HG03280 (cell line): ENCODE data around the gene FDX2.
"Not testable (repeated sequence)": the region's sequence is repeated elsewhere in the genome, so short reads cannot be mapped to it uniquely, and the experiment has no call there.

ENCODE experiments used
- ATAC-seq: cut with Tn5 transposase; IDR thresholded peaks from one replicate; pipeline ENCODE4 v1.9.1; 2021; ENCODE audit warnings: mild to moderate bottlenecking, moderate library complexity; ENCODE audit not compliant: unreplicated experiment

The FDX2 gene

DNA sequence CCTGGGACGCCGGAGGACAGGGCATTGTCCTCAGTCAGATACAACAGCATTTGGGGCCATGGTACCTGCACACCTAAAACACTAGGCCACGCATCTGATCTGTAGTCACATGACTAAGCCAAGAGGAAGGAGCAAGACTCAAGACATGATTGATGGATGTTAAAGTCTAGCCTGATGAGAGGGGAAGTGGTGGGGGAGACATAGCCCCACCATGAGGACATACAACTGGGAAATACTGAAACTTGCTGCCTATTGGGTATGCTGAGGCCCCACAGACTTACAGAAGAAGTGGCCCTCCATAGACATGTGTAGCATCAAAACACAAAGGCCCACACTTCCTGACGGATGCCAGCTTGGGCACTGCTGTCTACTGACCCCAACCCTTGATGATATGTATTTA lies 30.4 kb downstream of the FDX2 start:
- no peak for ATAC-seq

DNA sequence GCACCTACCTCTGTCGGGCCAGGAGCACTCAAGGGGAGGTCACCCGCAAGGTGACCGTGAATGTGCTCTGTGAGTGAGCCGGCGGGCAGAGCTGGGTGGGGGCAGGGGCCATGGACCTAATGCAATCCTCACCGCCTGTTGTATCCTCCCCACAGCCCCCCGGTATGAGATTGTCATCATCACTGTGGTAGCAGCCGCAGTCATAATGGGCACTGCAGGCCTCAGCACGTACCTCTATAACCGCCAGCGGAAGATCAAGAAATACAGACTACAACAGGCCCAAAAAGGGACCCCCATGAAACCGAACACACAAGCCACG lies 30.9 kb downstream of the FDX2 start:
- no peak for ATAC-seq

DNA sequence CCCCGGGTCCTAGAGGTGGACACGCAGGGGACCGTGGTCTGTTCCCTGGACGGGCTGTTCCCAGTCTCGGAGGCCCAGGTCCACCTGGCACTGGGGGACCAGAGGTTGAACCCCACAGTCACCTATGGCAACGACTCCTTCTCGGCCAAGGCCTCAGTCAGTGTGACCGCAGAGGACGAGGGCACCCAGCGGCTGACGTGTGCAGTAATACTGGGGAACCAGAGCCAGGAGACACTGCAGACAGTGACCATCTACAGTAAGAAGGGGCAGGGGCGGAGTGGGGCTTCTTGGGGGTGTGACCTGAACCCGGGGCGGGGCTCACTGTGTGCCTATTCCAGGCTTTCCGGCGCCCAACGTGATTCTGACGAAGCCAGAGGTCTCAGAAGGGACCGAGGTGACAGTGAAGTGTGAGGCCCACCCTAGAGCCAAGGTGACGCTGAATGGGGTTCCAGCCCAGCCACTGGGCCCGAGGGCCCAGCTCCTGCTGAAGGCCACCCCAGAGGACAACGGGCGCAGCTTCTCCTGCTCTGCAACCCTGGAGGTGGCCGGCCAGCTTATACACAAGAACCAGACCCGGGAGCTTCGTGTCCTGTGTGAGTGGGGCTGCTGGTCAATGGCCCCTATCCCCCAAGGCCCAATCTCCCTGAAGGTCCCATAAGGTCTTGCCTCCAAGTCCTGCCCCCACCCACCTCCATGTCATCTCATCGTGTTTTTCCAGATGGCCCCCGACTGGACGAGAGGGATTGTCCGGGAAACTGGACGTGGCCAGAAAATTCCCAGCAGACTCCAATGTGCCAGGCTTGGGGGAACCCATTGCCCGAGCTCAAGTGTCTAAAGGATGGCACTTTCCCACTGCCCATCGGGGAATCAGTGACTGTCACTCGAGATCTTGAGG lies 31.5 kb downstream of the FDX2 start:
- no peak for ATAC-seq

DNA sequence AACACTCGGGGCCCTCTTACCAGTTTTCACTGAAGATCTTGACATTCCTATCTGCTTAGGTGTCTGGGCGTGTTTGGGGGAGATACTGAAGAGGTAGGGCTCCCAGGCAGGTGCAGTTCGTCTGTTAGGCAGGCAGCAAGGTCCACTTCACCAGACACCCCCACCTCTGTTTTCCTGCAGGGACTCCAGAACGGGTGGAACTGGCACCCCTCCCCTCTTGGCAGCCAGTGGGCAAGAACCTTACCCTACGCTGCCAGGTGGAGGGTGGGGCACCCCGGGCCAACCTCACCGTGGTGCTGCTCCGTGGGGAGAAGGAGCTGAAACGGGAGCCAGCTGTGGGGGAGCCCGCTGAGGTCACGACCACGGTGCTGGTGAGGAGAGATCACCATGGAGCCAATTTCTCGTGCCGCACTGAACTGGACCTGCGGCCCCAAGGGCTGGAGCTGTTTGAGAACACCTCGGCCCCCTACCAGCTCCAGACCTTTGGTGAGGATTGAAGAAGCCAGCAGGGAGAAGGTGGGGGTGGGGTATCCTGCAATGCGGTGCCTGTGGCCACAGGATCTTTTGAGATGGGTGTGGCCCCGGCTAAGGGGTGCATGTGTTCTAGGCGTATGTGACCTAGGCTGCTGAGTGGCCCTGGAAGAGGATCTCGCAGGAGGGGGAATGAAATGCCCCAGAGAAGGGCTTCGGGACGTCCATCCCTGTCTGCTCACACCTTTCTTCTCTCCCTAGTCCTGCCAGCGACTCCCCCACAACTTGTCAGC lies 32.3 kb downstream of the FDX2 start:
- no peak for ATAC-seq

DNA sequence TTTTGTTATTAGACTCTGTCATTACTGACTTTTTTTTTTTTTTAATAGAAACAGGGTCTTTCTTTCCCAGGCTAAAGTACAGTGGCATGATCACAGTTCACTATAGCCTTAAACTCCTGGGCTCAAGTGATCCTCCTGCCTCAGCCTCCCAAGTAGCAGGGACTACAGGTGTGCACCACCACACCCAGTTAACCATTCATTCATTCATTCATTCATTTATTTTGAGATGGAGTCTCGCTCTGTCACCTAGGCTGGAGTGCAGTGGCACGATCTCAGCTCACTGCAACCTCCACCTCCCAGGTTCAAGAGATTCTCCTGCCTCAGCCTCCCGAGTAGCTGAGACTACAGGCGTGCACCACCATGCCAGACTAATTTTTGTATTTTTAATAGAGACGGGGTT lies 33.8 kb downstream of the FDX2 start:
- not testable (repeated sequence) for ATAC-seq

DNA sequence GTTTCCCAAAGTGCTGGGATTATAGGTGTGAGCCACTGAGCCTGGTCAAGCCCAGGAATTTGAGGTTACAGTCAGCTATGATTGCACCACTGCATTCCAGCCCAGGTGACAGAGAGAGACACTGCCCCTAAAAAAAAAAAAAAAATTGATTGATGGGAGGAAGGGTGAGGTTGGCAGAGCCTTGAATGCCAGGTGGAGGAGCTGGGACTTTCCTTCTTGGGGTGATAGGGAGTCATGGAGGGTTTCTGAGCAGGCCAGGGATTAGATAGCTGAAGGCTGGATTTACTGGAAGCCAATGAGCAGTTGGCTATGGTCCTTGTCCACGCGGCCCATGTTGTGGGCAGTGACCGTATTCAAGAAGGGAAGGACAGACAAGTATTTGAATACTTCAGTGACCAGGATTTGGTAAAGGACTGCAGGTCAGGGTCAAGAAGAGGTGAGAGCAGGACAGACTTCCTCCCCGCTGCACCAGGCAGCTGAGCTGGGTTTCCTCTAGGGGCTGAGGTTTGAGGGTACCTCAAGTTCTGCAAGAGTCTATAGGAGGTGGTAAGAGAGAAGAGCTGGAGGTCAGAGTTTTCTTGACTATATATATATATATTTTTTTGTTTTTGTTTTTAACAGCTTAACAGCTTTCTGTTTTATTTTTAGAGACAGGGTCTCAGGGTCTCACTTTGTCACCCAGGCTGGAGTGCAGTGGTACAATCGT lies 35.9 kb downstream of the FDX2 start:
- ATAC-seq, result no peak

DNA sequence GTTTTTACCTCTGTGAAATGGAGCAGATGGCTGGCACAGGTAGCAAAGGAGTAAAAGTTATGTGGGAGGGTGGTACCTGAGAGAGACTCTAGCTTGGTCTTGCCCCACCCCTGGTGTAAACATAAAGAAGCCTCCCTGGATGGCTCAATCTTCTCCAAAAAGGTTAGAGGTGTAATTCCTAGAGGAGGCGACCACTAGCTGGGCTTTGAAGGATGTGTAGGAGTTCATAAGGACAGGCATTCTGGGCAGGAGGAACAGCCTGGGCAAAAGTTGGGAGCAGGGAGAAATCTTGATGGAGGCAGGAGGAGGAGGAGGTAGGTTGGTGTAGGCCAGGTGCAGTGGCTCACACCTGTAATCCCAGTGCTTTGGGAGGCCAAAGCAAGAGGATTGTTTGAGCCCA lies 36.9 kb downstream of the FDX2 start:
- ATAC-seq, result no peak

DNA sequence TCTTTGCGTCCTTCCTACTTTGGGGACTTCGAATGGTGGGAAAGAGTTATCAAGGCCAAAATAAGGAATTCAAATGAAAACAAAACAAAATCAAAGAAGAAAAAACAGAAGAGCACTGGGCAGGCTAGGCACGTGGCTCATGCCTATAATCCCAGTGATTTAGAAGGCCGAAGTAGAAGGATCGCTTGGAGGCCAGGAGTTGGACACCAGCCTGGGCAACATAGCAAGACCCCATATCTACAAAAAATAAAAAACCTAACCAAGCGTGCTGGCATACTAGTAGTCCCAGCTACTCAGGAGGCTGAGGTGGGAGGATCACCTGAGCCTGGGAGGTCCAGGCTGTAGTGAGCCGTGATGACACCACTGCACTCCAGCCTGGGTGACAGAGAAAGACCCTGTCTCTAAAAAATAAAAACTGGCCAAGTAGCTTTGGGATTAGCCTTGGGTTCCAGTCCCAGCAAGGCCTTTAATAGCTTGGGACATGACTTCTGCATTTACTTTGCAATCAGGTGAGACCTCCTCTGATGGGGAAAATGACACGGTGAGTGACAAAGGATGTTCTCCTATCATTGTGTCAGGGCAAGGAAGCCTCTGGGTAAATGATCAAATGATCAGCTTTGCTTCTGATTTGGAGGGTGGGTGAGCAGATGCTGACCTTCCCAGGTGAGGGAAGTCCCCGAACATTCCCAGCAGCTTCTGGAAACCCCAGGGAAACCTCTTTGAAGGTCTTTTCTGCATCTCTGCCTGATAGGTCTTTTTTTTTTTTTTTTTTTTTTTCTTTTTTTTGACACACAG lies 37.8 kb downstream of the FDX2 start:
- no peak for ATAC-seq

DNA sequence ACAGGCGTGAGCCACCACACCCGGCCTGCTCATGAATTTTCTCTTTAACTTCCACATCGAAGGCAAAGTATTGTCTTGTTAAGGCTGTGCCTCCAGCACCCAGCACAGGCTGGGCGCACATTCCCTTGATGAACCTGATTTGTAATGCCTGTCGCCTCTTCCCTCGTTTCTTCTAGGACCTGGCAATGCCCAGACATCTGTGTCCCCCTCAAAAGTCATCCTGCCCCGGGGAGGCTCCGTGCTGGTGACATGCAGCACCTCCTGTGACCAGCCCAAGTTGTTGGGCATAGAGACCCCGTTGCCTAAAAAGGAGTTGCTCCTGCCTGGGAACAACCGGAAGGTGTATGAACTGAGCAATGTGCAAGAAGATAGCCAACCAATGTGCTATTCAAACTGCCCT lies 41.2 kb downstream of the FDX2 start:
- no peak for ATAC-seq

DNA sequence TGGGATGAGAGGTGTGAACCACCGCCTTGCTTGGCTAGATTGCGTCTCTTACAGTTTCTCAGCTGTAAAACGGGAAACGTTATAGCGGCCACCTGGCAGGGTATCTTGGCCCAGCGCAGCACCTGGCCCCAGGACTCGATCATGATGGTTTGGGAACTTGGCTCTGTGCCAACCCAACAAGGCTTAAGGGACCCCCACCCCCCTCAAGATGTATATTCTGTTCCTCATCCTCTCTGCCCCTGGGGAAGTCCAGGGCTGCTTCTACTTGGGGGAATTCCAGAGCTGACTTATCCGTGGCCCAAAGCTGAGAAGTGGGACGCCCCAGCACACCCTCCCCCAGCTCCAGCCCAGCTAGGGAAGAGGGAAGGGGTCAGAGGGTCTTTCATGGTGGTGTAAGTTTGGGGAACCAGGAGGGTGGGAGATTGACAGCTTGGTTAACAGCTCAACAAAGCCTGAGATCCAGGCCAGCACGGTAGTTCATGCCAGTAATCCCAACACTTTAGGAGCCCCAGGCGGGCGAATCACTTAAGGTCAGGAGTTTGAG lies 44.2 kb downstream of the FDX2 start:
- no peak for ATAC-seq

DNA sequence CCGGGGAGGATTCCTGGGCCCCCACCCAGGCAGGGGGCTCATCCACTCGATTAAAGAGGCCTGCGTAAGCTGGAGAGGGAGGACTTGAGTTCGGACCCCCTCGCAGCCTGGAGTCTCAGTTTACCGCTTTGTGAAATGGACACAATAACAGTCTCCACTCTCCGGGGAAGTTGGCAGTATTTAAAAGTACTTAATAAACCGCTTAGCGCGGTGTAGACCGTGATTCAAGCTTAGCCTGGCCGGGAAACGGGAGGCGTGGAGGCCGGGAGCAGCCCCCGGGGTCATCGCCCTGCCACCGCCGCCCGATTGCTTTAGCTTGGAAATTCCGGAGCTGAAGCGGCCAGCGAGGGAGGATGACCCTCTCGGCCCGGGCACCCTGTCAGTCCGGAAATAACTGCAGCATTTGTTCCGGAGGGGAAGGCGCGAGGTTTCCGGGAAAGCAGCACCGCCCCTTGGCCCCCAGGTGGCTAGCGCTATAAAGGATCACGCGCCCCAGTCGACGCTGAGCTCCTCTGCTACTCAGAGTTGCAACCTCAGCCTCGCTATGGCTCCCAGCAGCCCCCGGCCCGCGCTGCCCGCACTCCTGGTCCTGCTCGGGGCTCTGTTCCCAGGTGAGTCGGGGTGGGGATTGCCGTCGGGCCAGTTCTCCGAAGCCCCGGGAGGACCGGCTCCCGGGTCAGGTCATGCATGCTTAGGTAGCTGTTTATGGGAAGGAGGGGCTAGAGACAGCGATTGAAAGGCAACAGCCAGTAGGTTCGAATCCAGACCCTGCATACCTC lies 45.0 kb downstream of the FDX2 start, which contains the start of gene ICAM1:
TSS of gene ICAM1 (plus strand) at position 505 of the 779 bp plus-strand sequence. CDS start at position 545, 40 bp downstream.
- ATAC-seq, result no peak

DNA sequence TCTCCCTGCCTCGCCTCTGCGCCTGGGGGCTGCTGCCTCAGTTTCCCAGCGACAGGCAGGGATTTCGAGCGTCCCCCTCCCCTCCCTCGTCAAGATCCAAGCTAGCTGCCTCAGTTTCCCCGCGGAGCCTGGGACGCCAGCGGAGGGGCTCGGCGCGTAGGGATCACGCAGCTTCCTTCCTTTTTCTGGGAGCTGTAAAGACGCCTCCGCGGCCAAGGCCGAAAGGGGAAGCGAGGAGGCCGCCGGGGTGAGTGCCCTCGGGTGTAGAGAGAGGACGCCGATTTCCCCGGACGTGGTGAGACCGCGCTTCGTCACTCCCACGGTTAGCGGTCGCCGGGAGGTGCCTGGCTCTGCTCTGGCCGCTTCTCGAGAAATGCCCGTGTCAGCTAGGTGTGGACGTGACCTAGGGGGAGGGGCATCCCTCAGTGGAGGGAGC lies 45.6 kb downstream of the FDX2 start:
- peak; percentile 32 for ATAC-seq

DNA sequence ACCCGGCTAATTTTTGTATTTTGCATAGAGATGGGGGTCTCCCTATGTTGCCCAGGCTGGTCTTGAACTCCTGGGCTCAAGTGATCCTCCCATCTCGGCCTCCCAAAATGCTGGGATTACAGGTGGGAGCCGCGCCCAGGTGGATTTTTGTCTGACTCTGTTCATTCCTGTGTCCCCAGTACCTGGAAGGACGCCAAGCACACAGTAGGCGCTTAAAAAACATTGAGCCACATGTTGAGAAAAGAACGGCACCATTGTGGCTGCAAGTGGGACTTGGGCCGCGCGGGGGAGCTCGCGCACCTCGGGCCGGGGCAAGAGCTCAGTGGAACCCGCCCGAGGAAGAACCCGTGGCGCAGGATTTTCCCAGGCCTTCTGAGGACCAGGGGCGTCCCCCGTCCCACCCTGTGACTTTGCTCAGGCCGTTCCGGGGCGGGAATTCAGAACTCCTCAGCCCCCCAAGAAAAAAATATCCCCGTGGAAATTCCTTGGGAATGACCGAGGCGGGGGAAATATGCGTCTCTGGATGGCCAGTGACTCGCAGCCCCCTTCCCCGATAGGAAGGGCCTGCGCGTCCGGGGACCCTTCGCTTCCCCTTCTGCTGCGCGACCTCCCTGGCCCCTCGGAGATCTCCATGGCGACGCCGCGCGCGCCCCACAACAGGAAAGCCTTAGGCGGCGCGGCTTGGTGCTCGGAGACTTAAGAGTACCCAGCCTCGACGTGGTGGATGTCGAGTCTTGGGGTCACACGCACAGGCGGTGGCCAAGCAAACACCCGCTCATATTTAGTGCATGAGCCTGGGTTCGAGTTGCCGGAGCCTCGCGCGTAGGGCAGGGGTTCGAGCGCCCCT lies 46.3 kb downstream of the FDX2 start:
- peak; percentile 35 for ATAC-seq

DNA sequence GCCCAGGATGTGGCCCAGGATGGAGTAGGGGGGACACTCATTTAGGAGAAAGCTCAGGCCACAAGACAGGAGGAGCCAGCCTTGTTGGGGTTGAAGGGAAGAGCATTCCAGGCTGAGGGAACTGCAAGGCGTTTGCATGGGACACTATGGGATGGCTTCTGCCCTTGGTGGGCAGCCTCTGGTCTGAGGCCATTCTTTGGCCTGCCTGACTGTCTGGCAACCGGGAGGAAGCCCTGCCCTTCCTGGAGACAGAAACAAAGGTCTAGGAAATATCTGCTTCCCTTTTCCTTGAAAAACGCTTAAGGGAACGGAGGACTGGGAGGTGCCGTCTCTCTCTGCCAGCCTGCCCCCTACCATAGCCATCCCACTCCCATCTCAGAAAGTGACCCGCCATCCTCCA lies 47.7 kb downstream of the FDX2 start:
- ATAC-seq, result no peak

DNA sequence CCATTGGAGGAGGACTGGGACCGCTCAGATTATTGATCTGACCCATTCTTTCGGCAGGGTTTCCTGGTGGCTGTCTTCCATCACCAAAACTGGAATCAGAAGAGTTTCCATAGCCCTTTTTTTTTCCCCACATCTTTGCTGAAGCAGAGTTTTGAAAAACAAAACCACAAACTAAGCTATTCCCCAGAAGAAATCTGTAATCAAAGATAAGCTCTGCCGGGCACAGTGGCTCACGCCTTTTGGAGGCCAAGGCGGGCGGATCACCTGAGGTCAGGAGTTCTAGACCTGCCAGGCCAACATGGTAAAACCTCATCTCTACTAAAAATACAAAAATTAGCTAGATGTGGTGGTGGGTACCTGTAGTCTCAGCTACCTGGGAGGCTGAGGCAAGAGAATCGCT lies 49.1 kb downstream of the FDX2 start:
- ATAC-seq, result no peak

DNA sequence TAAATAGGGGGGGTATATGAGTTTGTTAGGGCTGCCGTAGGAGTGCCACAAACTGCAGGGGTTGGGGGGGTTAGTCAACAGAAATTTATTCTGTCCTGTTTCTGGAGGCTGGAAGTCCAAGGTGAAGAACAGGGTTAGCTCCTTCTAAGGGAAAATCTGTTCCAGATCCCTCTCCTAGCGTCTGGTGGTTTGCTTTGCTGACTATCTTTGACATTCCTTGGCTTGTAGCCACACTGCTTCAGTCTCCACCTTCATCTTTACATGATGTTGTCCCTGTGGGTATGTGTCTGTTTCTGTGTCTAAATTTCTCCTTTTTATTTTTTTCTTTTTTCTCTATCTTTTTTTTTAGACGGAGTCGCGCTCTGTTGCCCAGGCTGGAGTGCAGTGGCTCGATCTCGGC lies 53.0 kb downstream of the FDX2 start:
- ATAC-seq, result no peak

DNA sequence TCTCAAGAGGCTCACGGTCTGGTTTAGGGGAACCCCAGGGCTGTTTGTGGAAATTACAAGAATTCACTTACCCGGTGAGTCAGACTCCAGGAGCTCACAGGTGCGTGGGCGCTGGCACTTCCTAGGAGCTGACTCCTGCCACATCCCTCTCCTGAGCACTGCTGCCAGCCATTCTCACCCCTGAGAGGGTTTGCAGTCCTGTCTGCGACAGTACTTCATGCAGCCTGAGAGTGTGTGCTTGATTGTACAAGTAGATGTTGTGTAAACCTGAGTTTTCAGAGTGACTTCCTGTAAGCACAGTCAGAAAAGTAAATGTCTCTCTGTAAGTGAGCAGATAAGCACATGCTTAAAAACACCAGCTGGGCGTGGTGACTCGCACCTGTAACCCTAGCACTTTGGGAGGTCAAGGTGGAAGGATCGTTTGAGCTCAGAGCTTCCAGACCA lies 55.7 kb downstream of the FDX2 start:
- no peak for ATAC-seq
